Esophagus muscularis mucosa (tissue), 4 donors: Measurements from ENCODE around the gene AOC2. TPM values are rescaled to one million over a fixed set of nuclear protein-coding genes. Genes with fewer than 3 reads are reported as not detected.
"Not testable (repeated sequence)": the region's sequence is repeated elsewhere in the genome, so short reads cannot be mapped to it uniquely, and the experiment has no call there.

Experiments used
- DNase-seq: peaks from one replicate; pipeline ENCODE4 v3.0.0-alpha.2; 2017; ENCODE audit errors: extremely low spot score
- H3K27ac ChIP-seq, 4 donors: fragments of 200-600 bp; sonication (generic); replicated peaks in 1 of 4; 1 replicate in 3 of 4; 2 replicates in 1 of 4; pipeline ENCODE4 v1.5.1; 2016 to 2019; ENCODE audit warnings: mild to moderate bottlenecking in 1 of 4
- H3K27me3 ChIP-seq, 4 donors: fragments of 200-600 bp; sonication (generic); one replicate each; pipeline versions ENCODE4 v1.5.1 to v1.6.0; 2016 to 2019
- H3K36me3 ChIP-seq, 4 donors: fragments of 200-600 bp; sonication (generic); one replicate each; pipeline ENCODE4 v1.5.1; 2016 to 2019
- H3K4me1 ChIP-seq, 4 donors: fragments of 200-600 bp; sonication (generic); one replicate each; pipeline ENCODE4 v1.5.1; 2016 to 2019
- H3K4me3 ChIP-seq, 4 donors: fragments of 200-600 bp; sonication (generic); 1 replicate in 2 of 4; 2 replicates in 2 of 4; pipeline ENCODE4 v1.5.1; 2016 to 2019; ENCODE audit warnings: mild to moderate bottlenecking in 4 of 4, moderate library complexity in 1 of 4
- H3K9me3 ChIP-seq, 4 donors: fragments of 200-600 bp; sonication (generic); 1 replicate in 3 of 4; 2 replicates in 1 of 4; pipeline ENCODE4 v1.5.1; 2016 to 2019
- CTCF ChIP-seq, 3 experiments: fragments of 200-600 bp in 2 of 3; fragments of 450-650 bp in 1 of 3; sonication (generic) in 2 of 3; IDR thresholded peaks; one replicate each; pipeline ENCODE4 v1.5.1; 2017 to 2019; ENCODE audit warnings: antibody characterized with exemption in 3 of 3, mild to moderate bottlenecking in 2 of 3, moderate library complexity in 1 of 3
- EP300 ChIP-seq: sonication (generic); formaldehyde crosslinking; IDR thresholded peaks from one replicate; pipeline ENCODE4 v1.6.1; 2017; ENCODE audit warnings: antibody characterized with exemption
- POLR2A ChIP-seq: fragments of 450-650 bp; IDR thresholded peaks from one replicate; pipeline ENCODE4 v1.6.1; 2017; ENCODE audit warnings: antibody characterized with exemption, moderate library complexity, mild to moderate bottlenecking, low read depth
- POLR2AphosphoS5 ChIP-seq, 2 donors: sonication (generic); formaldehyde crosslinking; IDR thresholded peaks; one replicate each; pipeline ENCODE4 v1.6.1; 2017; ENCODE audit warnings: antibody characterized with exemption in 2 of 2
- WGBS: methylation state at CpG from one replicate; pipeline ENCODE4 v1.1.5; 2018; 5-methylcytosine and 5-hydroxymethylcytosine counted together
- intact Hi-C: fragments of 100-400 bp; cut with DNase I; formaldehyde crosslinking; loops from one replicate; pipeline ENCODE4 v1.15.1; 2023
- total RNA-seq, 4 donors: library from RNA; depleted of rRNA; stranded (reverse); fragments of >200 nt; gene quantifications; one replicate each; pipeline versions ENCODE4 v1.1.0 to v1.2.1, GENCODE V29; 2016

Gene AOC2
- total RNA-seq, 4 donors from 2014 or later, result 0.66 to 2.0 (median 1.4) TPM

GRCh38 chr17:42865638-42866094 is 21.3 kb downstream of the AOC2 start:
- DNase-seq, result no peak
- Histone ChIP-seq H3K4me1 (peaks cover 0 to 17% (median 13%) of the 10 kb centered on the region in 4 donors), H3K9me3 (no peaks in the 10 kb centered on the region), H3K27me3 (no peaks in the 10 kb centered on the region), H3K36me3 (peaks cover 0 to 41% (median 22%) of the 10 kb centered on the region in 4 donors), H3K27ac (peak overlapping the region in 1 of 4 donors; percentile 74), H3K4me3 (no peak overlapping the region)
- no peak for TF ChIP-seq EP300
- no peak for TF ChIP-seq POLR2A
- no peak for TF ChIP-seq POLR2AphosphoS5 (IDR thresholded peaks at IDR 0.05)
- no peak for TF ChIP-seq CTCF (IDR thresholded peaks at IDR 0.05)
- intact Hi-C loops, result no loop called here
- 81% methylated on average over 7 of the region's 7 CpGs for WGBS

- Histone ChIP-seq H3K36me3 (peaks cover 0 to 45% (median 22%) of the 10 kb centered on the region in 4 donors), H3K4me3 (no peak overlapping the region), H3K4me1 (peaks cover 0 to 17% (median 13%) of the 10 kb centered on the region in 4 donors), H3K27ac (no peak overlapping the region), H3K9me3 (no peaks in the 10 kb centered on the region), H3K27me3 (no peaks in the 10 kb centered on the region)
- no peak for TF ChIP-seq CTCF (IDR thresholded peaks at IDR 0.05)
- DNase-seq, result no peak
- intact Hi-C loops, result no loop called here
- WGBS, result 77% methylated on average over 3 of the region's 4 CpGs
Observed at GRCh38 chr17:42866216-42866615, 21.8 kb downstream of the AOC2 start.

- no peak for DNase-seq
- WGBS, result 56% methylated on average over 8 of the region's 12 CpGs
- no peak for TF ChIP-seq CTCF (IDR thresholded peaks at IDR 0.05)
- H3K9me3 ChIP-seq, result no peaks in the 10 kb centered on the region
- H3K36me3 ChIP-seq, result peaks cover 0 to 47% (median 23%) of the 10 kb centered on the region in 4 donors
- peaks cover 0 to 17% (median 13%) of the 10 kb centered on the region in 4 donors for H3K4me1 ChIP-seq
- H3K27me3 ChIP-seq, result no peaks in the 10 kb centered on the region
- intact Hi-C loops, result no loop called here
- H3K27ac ChIP-seq, result no peak overlapping the region
- H3K4me3 ChIP-seq, result no peak overlapping the region
Observed at GRCh38 chr17:42866631-42867575, 22.5 kb downstream of the AOC2 start.

- H3K4me1 ChIP-seq, result peaks cover 0 to 17% (median 13%) of the 10 kb centered on the region in 4 donors
- H3K27me3 ChIP-seq, H3K27ac ChIP-seq, intact Hi-C loops, DNase-seq, H3K9me3 ChIP-seq, H3K4me3 ChIP-seq: not testable (repeated sequence)
- H3K36me3 ChIP-seq, result peaks cover 0 to 56% (median 27%) of the 10 kb centered on the region in 4 donors
- WGBS, result 97% methylated on average over 12 of the region's 21 CpGs
Observed at GRCh38 chr17:42867694-42868261, 23.4 kb downstream of the AOC2 start.

GRCh38 chr17:42868338-42868737 is 24.0 kb downstream of the AOC2 start:
- no peak for TF ChIP-seq EP300
- 94% methylated on average over 12 of the region's 12 CpGs for WGBS
- Histone ChIP-seq H3K27ac (no peak overlapping the region), H3K36me3 (peaks cover 0 to 62% (median 30%) of the 10 kb centered on the region in 4 donors), H3K4me3 (no peak overlapping the region), H3K27me3 (no peaks in the 10 kb centered on the region), H3K4me1 (peaks cover 0 to 17% (median 13%) of the 10 kb centered on the region in 4 donors), H3K9me3 (no peaks in the 10 kb centered on the region)
- intact Hi-C loops, result no loop called here
- no peak for DNase-seq
